SK-N-SH (cell line): Measurements from ENCODE around the gene PDK2. TPM values are rescaled to one million over a fixed set of nuclear protein-coding genes. Genes with fewer than 3 reads are reported as not detected.

Source experiments
- CTCF ChIA-PET: fragments of 300-600, 350-600 bp; formaldehyde crosslinking; extraction: SDS; loops from one replicate; lab custom pipeline; 2021; lab: Yijun Ruan, JAX
- POLR2A ChIA-PET: fragments of 350-600 bp; sonication (Branson Sonifier 250); formaldehyde crosslinking; extraction: SDS; loops from one replicate; lab custom pipeline; 2020; ENCODE audit warnings: antibody characterized with exemption, inconsistent platforms; lab: Yijun Ruan, JAX
- DNase-seq: peaks from one replicate; pipeline ENCODE4 v3.0.0; 2012
- H2AFZ ChIP-seq: fragments of 200-600 bp; sonication (generic); 2 replicates; pipeline ENCODE4 v1.8.1; 2016; ENCODE audit warnings: antibody characterized with exemption, mild to moderate bottlenecking, low read depth
- H3F3A ChIP-seq: fragments of 200-600 bp; sonication (generic); replicated peaks from 2 replicates; pipeline ENCODE3; 2016; ENCODE audit warnings: antibody characterized with exemption, mild to moderate bottlenecking; ENCODE audit not compliant: insufficient read depth
- H3K27ac ChIP-seq, 2 experiments: fragments of 200-500 bp in 1 of 2; fragments of 200-600 bp in 1 of 2; sonication (Bioruptor generic) in 1 of 2; sonication (generic), shearing (Covaris generic) in 1 of 2; 2 replicates each; pipeline versions ENCODE4 v1.5.1 to v1.6.1; 2014 to 2016; ENCODE audit warnings: low read depth in 2 of 2, inconsistent platforms in 1 of 2, low read length in 1 of 2, mild to moderate bottlenecking in 1 of 2, mixed read lengths in 1 of 2
- H3K27me3 ChIP-seq: fragments of 200-600 bp; sonication (generic), shearing (Covaris generic); 2 replicates; pipeline ENCODE4 v1.6.1; 2016; ENCODE audit warnings: mixed run types; ENCODE audit not compliant: insufficient read depth
- H3K36me3 ChIP-seq, 2 experiments: fragments of 200-500 bp in 1 of 2; fragments of 200-600 bp in 1 of 2; sonication (Bioruptor generic) in 1 of 2; sonication (generic) in 1 of 2; replicated peaks in 1 of 2; 2 replicates each; pipeline versions ENCODE3 to v1.5.1; 2014 to 2016; ENCODE audit warnings: low read length in 1 of 2, mild to moderate bottlenecking in 1 of 2; ENCODE audit not compliant: insufficient read depth in 2 of 2, control insufficient read depth in 1 of 2
- H3K4me1 ChIP-seq, 2 experiments: fragments of 200-500 bp in 1 of 2; fragments of 200-600 bp in 1 of 2; sonication (Bioruptor generic) in 1 of 2; sonication (generic), shearing (Covaris generic) in 1 of 2; 2 replicates each; pipeline versions ENCODE4 v1.5.1 to v1.6.1; 2014 to 2016; ENCODE audit warnings: low read depth in 1 of 2, low read length in 1 of 2, mixed run types in 1 of 2; ENCODE audit not compliant: insufficient read depth in 2 of 2, control insufficient read depth in 1 of 2
- H3K4me2 ChIP-seq: fragments of 200-600 bp; sonication (generic), shearing (Covaris generic); 2 replicates; pipeline ENCODE4 v1.6.1; 2017; ENCODE audit warnings: mixed run types
- H3K4me3 ChIP-seq, 2 experiments: fragments of 200-500 bp in 1 of 2; fragments of 200-600 bp in 1 of 2; sonication (Bioruptor generic) in 1 of 2; sonication (generic), shearing (Covaris generic) in 1 of 2; 2 replicates each; pipeline versions ENCODE4 v1.5.1 to v1.8.1; 2014 to 2016; ENCODE audit warnings: low read depth in 2 of 2, inconsistent platforms in 1 of 2, low read length in 1 of 2, mild to moderate bottlenecking in 1 of 2, mixed read lengths in 1 of 2, moderate library complexity in 1 of 2
- H3K79me2 ChIP-seq: fragments of 200-600 bp; sonication (generic); 2 replicates; pipeline ENCODE4 v1.8.1; 2017; ENCODE audit warnings: mild to moderate bottlenecking; ENCODE audit not compliant: insufficient read depth
- H3K9ac ChIP-seq: fragments of 200-600 bp; sonication (generic); 2 replicates; pipeline ENCODE4 v1.6.1; 2017; ENCODE audit warnings: mixed run types
- H3K9me2 ChIP-seq: fragments of 200-600 bp; sonication (generic); 2 replicates; pipeline ENCODE4 v1.6.1; 2017; ENCODE audit warnings: mixed run types
- H3K9me3 ChIP-seq: fragments of 200-600 bp; sonication (generic); 2 replicates; pipeline ENCODE4 v1.6.1; 2017; ENCODE audit warnings: mixed run types, mild to moderate bottlenecking, moderate library complexity
- H4K20me1 ChIP-seq: fragments of 200-600 bp; sonication (generic); 2 replicates; pipeline ENCODE4 v1.6.1; 2017; ENCODE audit warnings: mild to moderate bottlenecking, mixed run types; ENCODE audit not compliant: insufficient read depth
- ELF1 ChIP-seq: IDR thresholded peaks from 2 replicates; pipeline ENCODE4 v1.4.0; 2012
- EP300 ChIP-seq, 2 experiments: IDR thresholded peaks; 2 replicates each; pipeline versions ENCODE4 v1.4.0 to v1.6.1; 2012; ENCODE audit warnings: borderline replicate concordance in 1 of 2, low read depth in 1 of 2, low read length in 1 of 2
- EZH2phosphoT487 ChIP-seq: fragments of 200-600 bp; sonication (generic); IDR thresholded peaks from 2 replicates; pipeline ENCODE4 v1.6.1; 2017; ENCODE audit warnings: low read depth, mixed run types, mild to moderate bottlenecking, antibody characterized with exemption, moderate library complexity, borderline replicate concordance
- FOSL2 ChIP-seq: IDR thresholded peaks from 2 replicates; pipeline ENCODE4 v1.4.0; 2012; ENCODE audit warnings: low read depth, mild to moderate bottlenecking, moderate library complexity, borderline replicate concordance
- GABPA ChIP-seq: IDR thresholded peaks from 2 replicates; pipeline ENCODE4 v1.4.0; 2012; ENCODE audit warnings: low read depth, mild to moderate bottlenecking
- JUND ChIP-seq: IDR thresholded peaks from 2 replicates; pipeline ENCODE4 v1.4.0; 2012
- MXI1 ChIP-seq: IDR thresholded peaks from 2 replicates; pipeline ENCODE4 v1.6.1; 2012; ENCODE audit warnings: mild to moderate bottlenecking, low read depth, low read length, improper control_type of control experiment
- NFIC ChIP-seq: IDR thresholded peaks from 2 replicates; pipeline ENCODE4 v1.4.0; 2012; ENCODE audit warnings: borderline replicate concordance
- RAD21 ChIP-seq: IDR thresholded peaks from 2 replicates; pipeline ENCODE4 v1.6.1; 2012; ENCODE audit warnings: mild to moderate bottlenecking, low read length
- RFX5 ChIP-seq: IDR thresholded peaks from 2 replicates; pipeline ENCODE4 v1.6.1; 2012; ENCODE audit warnings: mild to moderate bottlenecking, improper control_type of control experiment, low read length
- RXRA ChIP-seq: IDR thresholded peaks from 2 replicates; pipeline ENCODE4 v1.4.0; 2012; ENCODE audit warnings: low read depth, mild to moderate bottlenecking, borderline replicate concordance
- TCF12 ChIP-seq: IDR thresholded peaks from 2 replicates; pipeline ENCODE4 v1.4.0; 2012
- WGBS: methylation state at CpG from one replicate; pipeline ENCODE4 v1.1.6; 2017; ENCODE audit warnings: low lambda C conversion rate; 5-methylcytosine and 5-hydroxymethylcytosine counted together
- polyA plus RNA-seq, 3 experiments: library from polyadenylated mRNA; depleted of rRNA; stranded (reverse); fragments of >200 nt; gene quantifications; 2 replicates each; pipeline ENCODE4 v1.2.3, GENCODE V29; 2012
- TF ChIP-seq, protein P1 (sequence below): IDR thresholded peaks from 2 replicates; pipeline ENCODE4 v1.4.0; 2012; ENCODE audit warnings: low read depth, borderline replicate concordance
- TF ChIP-seq, protein P2 (sequence below): IDR thresholded peaks from 2 replicates; pipeline ENCODE4 v1.6.1; 2012; ENCODE audit warnings: mild to moderate bottlenecking, low read depth, low read length, moderate library complexity
- TF ChIP-seq, protein P3 (sequence below): fragments of 150-350 bp; IDR thresholded peaks from 2 replicates; pipeline ENCODE4 v1.6.1; 2016; ENCODE audit warnings: mild to moderate bottlenecking, low read depth, low read length
- TF ChIP-seq, protein P4 (sequence below): fragments of 150-350 bp; IDR thresholded peaks from 2 replicates; pipeline ENCODE4 v1.6.1; 2017; ENCODE audit warnings: antibody characterized with exemption, low read length, low read depth, borderline replicate concordance
- TF ChIP-seq, protein P5 (sequence below): IDR thresholded peaks from 2 replicates; pipeline ENCODE4 v1.4.0; 2012; ENCODE audit warnings: low read depth
- TF ChIP-seq, protein P6 (sequence below): IDR thresholded peaks from 2 replicates; pipeline ENCODE4; 2012

PDK2 gene
- polyA plus RNA-seq, 1 of the 3 experiments (the other 2 are of a cell fraction) = 124 TPM

DNA sequence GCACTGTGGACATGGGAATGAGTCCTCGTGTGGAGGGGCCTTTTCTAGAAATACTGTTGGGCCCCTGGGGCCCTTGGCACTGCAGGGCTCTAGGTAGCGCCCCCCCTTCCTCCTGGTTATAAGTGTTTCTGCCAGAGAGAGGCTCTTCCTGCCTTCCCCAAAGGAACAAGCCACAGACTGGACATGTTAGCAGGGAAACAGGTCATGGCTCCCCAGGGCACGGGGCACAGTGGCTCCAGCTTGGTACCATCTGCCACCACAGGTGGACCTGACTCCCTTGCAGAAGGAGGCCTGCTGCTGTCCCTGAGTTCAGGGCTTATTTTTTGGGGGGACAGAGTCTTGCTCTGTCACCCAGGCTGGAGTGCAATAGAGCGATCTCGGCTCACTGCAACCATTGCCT is 8.8 kb downstream of the PDK2 start (continued):
- TF ChIP-seq, protein P1, sequence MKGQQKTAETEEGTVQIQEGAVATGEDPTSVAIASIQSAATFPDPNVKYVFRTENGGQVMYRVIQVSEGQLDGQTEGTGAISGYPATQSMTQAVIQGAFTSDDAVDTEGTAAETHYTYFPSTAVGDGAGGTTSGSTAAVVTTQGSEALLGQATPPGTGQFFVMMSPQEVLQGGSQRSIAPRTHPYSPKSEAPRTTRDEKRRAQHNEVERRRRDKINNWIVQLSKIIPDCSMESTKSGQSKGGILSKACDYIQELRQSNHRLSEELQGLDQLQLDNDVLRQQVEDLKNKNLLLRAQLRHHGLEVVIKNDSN = no peak
- TF ChIP-seq, protein P2, sequence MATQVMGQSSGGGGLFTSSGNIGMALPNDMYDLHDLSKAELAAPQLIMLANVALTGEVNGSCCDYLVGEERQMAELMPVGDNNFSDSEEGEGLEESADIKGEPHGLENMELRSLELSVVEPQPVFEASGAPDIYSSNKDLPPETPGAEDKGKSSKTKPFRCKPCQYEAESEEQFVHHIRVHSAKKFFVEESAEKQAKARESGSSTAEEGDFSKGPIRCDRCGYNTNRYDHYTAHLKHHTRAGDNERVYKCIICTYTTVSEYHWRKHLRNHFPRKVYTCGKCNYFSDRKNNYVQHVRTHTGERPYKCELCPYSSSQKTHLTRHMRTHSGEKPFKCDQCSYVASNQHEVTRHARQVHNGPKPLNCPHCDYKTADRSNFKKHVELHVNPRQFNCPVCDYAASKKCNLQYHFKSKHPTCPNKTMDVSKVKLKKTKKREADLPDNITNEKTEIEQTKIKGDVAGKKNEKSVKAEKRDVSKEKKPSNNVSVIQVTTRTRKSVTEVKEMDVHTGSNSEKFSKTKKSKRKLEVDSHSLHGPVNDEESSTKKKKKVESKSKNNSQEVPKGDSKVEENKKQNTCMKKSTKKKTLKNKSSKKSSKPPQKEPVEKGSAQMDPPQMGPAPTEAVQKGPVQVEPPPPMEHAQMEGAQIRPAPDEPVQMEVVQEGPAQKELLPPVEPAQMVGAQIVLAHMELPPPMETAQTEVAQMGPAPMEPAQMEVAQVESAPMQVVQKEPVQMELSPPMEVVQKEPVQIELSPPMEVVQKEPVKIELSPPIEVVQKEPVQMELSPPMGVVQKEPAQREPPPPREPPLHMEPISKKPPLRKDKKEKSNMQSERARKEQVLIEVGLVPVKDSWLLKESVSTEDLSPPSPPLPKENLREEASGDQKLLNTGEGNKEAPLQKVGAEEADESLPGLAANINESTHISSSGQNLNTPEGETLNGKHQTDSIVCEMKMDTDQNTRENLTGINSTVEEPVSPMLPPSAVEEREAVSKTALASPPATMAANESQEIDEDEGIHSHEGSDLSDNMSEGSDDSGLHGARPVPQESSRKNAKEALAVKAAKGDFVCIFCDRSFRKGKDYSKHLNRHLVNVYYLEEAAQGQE = no peak
- TF ChIP-seq NFIC (no peak), JUND (no peak), GABPA (no peak), MXI1 (no peak)

DNA sequence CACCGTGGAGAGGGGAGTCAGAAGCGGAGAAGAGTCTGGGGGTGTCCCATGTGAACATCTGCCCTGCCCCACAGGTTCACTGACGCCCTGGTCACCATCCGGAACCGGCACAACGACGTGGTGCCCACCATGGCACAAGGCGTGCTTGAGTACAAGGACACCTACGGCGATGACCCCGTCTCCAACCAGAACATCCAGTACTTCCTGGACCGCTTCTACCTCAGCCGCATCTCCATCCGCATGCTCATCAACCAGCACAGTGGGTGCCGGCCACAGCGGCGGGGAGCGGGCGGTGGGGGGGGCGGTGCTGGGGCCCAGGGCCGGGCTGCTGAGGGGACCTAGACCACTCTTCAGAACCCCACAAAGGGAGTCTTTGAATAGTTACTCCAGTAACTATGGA is 10.7 kb downstream of the PDK2 start:
- H3K9me2 ChIP-seq = no peaks in the 10 kb centered on the region
- no peaks in the 10 kb centered on the region for H3K9me3 ChIP-seq
- WGBS = 94% methylated on average over 21 of the region's 21 CpGs
- peaks cover 5 to 25% of the 10 kb centered on the region in 2 experiments for H3K36me3 ChIP-seq
- H4K20me1 ChIP-seq = 0 out of 2 replicates have a peak, but pooled peaks cover 3% of the 10 kb centered on the region
- H3K4me1 ChIP-seq = peaks cover 0 to 27% of the 10 kb centered on the region in 2 experiments; a peak in 1 of 4 replicates
- H3K27ac ChIP-seq = no peak overlapping the region
- no peak overlapping the region for H3K9ac ChIP-seq
- H3K4me2 ChIP-seq = no peak overlapping the region
- no peaks in the 10 kb centered on the region for H3K79me2 ChIP-seq
- POLR2A ChIA-PET = no interaction called here
- CTCF ChIA-PET = interaction anchor here (0.9 to 16.3 kb wide), 5 partner anchors 8 to 45 kb away, joined by 3 to 297 read pairs (median 41); partner anchors contain the start of genes PDK2 and PPP1R9B
- H2AFZ ChIP-seq = no peak overlapping the region
- peaks cover 5% of the 10 kb centered on the region for H3F3A ChIP-seq
- TF ChIP-seq RAD21 = no peak
- TF ChIP-seq, protein P3, sequence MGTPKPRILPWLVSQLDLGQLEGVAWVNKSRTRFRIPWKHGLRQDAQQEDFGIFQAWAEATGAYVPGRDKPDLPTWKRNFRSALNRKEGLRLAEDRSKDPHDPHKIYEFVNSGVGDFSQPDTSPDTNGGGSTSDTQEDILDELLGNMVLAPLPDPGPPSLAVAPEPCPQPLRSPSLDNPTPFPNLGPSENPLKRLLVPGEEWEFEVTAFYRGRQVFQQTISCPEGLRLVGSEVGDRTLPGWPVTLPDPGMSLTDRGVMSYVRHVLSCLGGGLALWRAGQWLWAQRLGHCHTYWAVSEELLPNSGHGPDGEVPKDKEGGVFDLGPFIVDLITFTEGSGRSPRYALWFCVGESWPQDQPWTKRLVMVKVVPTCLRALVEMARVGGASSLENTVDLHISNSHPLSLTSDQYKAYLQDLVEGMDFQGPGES = no peak
- no peak for TF ChIP-seq GABPA
- TF ChIP-seq ELF1 = no peak
- TF ChIP-seq, protein P4, sequence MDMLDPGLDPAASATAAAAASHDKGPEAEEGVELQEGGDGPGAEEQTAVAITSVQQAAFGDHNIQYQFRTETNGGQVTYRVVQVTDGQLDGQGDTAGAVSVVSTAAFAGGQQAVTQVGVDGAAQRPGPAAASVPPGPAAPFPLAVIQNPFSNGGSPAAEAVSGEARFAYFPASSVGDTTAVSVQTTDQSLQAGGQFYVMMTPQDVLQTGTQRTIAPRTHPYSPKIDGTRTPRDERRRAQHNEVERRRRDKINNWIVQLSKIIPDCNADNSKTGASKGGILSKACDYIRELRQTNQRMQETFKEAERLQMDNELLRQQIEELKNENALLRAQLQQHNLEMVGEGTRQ = no peak
- no peak for TF ChIP-seq EZH2phosphoT487
- no peak for TF ChIP-seq FOSL2
- TF ChIP-seq EP300 (IDR thresholded peaks at IDR 0.05; ENCODE audit: borderline replicate concordance in 1 of 2, low read depth in 1 of 2, low read length in 1 of 2) = no peak
- TF ChIP-seq, protein P5, sequence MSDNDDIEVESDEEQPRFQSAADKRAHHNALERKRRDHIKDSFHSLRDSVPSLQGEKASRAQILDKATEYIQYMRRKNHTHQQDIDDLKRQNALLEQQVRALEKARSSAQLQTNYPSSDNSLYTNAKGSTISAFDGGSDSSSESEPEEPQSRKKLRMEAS = no peak
- TF ChIP-seq, protein P1 = no peak
- TF ChIP-seq RXRA = no peak
- TF ChIP-seq RFX5 = no peak
- TF ChIP-seq, protein P6, sequence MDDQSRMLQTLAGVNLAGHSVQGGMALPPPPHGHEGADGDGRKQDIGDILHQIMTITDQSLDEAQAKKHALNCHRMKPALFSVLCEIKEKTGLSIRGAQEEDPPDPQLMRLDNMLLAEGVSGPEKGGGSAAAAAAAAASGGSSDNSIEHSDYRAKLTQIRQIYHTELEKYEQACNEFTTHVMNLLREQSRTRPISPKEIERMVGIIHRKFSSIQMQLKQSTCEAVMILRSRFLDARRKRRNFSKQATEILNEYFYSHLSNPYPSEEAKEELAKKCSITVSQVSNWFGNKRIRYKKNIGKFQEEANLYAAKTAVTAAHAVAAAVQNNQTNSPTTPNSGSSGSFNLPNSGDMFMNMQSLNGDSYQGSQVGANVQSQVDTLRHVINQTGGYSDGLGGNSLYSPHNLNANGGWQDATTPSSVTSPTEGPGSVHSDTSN = no peak
- no peak for TF ChIP-seq MXI1
- TF ChIP-seq TCF12 = no peak
- H3K4me3 ChIP-seq = no peak overlapping the region
- no peaks in the 10 kb centered on the region for H3K27me3 ChIP-seq
- DNase-seq = no peak
